Right ventricle myocardium superior (tissue), 1 donor: ENCODE results near the gene CCPG1. TPM values are rescaled to one million over a fixed set of nuclear protein-coding genes. Genes with fewer than 3 reads are reported as not detected.

Experiments used
- ATAC-seq: fragments of 200-7000 bp; cut with Tn5 transposase; one replicate; pipeline ENCODE4 v1.9.1; 2020; ENCODE audit warnings: mild to moderate bottlenecking; ENCODE audit not compliant: poor library complexity
- DNase-seq: peaks from one replicate; pipeline ENCODE4 v3.0.0-alpha.2; 2020
- intact Hi-C: fragments of 100-400 bp; cut with DNase I; formaldehyde crosslinking; loops from one replicate; pipeline ENCODE4 v1.11.2; 2022
- microRNA-seq: library from miRNA; unstranded; fragments of <30 nt; microRNA quantifications from one replicate; pipeline ENCODE4 v1.2.0, GENCODE V29; 2020
- total RNA-seq: library from RNA; stranded (reverse); fragmentation: NEBNext Ultra II Directional; extraction: Animal tissue kit (Norgen Biotek cat#: 25700); gene quantifications from one replicate; pipeline ENCODE4 v1.2.1, GENCODE V29; 2021
- donor health status: DM: no; HTN: yes; CAD: no; lungs with severe emphysema.

The CCPG1 gene
- total RNA-seq, 1 donor from 2014 or later: 75.5 TPM

- intact Hi-C loops: no loop called here
- DNase-seq: no peak
- ATAC-seq: no peak
These were observed 73.2 kb downstream of the CCPG1 start for GRCh38 chr15:55334997-55335396.

DNA sequence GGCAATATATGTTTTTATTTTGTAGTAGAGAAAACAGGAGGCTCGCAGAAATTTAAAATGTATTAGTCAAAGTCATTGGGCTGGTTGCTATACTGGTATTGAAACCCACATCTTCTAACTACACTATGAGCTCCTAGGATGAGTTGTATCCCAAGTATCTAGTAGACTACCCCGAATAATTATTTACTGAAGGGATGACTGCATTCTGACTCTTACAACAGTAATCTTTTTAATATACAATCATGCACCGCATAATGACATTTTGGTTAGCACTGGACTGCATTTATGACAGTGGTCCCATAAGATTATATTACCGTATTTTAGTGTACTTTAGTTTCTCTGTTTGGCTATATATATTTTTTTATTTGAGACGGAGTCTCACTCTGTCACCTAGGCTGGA is 73.8 kb downstream of the CCPG1 start:
- no peak for DNase-seq
- no peak for ATAC-seq
- intact Hi-C loops: no loop called here

- no peak for ATAC-seq
- intact Hi-C loops: no loop called here
- no peak for DNase-seq
These were observed 80.8 kb downstream of the CCPG1 start for GRCh38 chr15:55327387-55327786.

- ATAC-seq (no peak), DNase-seq (no peak)
- intact Hi-C loops: no loop called here
These were observed 85.7 kb downstream of the CCPG1 start for GRCh38 chr15:55322467-55322866.

DNA sequence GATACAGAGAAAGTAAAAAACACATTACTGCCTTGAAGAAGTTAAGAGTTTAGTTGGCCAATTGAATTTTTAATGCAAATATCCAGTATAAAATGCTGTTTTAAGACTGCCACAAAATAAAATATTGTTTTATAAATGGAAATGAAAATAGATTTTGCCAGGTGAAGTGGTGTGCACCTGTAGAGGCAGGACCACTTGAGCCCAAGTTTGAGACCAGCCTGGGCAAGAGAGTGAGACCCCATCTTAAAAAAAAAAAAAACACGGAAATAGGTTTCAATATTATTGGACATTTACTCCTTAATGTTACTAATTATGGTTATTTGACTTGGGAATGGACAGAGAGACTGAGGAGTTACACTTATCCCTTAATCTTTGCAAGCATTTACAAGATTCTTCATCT is 87.2 kb downstream of the CCPG1 start:
- intact Hi-C loops: no loop called here
- ATAC-seq: no peak
- no peak for DNase-seq

DNA sequence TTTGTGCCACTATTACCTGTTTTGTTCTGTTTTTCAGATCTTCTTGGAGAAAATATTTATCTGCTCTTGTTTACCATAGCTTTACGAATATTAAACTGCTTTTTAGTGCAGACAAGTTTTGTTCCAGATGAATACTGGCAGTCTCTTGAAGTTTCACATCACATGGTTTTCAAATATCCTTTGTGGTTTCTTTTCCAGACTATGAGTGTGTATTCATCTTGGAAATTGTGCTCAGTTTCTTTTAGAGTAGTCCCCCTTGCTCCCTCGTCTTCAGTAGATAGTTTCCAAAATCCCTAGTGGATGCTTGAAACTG is 88.0 kb downstream of the CCPG1 start:
- no peak for ATAC-seq
- DNase-seq: no peak
- intact Hi-C loops: no loop called here

DNA sequence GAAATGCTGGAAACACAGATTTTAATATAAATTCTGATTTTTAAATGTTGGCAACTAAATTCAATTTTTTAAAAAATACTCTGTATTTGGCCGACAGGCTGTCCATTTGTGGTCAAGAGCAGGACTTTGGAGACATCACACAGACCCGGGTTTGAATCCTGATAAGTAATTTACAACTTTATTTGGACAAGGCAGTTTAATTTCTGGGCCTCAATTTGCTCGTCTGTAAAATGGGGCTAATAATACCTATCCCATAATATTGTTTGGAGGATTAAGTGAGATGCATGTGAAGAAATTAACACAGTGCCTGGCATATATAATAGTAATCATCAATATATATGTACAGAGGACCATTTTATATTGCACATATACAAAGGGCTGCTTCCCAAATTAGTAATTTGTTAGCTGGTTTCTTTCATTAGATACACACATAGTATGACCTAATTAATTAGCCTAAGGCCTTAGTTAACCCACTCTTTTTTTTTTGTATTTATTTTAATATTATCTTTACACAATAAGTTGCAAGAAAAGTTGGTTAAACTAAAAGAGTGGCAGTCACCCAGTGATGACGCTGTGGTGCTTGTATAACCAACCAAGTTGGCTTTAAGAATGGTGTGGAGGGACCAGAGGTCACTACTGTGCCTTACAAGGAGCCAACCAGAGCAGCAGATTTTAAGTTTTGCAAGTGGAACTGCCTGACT is 88.5 kb downstream of the CCPG1 start:
- ATAC-seq: no peak
- no peak for DNase-seq
- intact Hi-C loops: no loop called here

DNA sequence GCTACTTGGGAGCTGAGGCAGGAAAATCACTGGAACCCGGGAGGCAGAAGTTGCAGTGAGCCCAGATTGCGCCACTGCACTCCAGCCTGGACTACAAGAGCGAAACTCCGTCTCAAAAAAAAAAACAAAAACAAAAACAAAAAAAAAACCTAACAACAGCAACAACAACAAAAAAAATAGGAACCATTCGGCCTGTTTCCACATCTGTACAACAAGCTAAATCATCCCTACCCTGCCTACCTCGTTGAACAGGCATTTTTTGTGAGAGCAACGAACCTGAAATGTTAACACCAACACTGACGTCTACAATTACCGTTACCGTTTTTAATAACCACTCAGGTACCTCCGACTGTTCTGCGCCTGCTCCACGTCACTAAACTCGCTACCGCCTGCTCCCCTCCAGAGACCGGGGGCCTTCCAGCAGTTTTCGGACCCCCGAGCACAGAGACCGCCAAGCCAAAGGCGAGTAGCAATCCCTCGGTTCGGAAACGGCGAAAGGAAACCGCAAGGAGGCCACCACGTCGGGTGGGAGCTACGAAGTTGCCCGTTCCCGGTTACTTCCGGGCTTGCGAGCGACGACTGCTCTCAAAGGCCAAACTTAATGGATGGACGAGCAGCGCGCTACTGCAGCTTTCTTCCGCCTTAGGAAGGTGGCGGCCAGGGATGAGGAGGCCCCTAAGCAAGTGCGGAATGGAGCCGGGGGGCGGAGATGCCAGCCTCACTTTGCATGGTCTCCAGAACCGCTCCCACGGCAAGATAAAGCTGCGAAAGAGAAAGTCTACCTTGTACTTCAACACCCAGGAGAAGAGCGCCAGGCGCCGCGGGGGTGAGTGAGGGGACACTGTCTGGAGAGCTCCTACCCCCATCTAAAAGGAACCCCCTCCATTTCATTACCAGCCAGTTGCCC is 89.3 kb downstream of the CCPG1 start, which contains the start of the genes PIGB and PIGBOS1:
Gene PIGB, plus strand, starts transcription at position 635 of the 907 bp plus-strand sequence. Its CDS starts 29 bp downstream, at position 664.
Gene PIGBOS1, minus strand, starts transcription at position 536 of the 907 bp plus-strand sequence. CDS start 1,331 bp downstream, outside the sequence.
- DNase-seq: peak; percentile 92
- intact Hi-C loops: no loop called here
- peak; percentile 99 for ATAC-seq

Small RNA genes lying within 50 kb of the gene (microRNA-seq; reads per million reads assigned to microRNA genes)
- 226 reads per million, percentile 64 among the genes with 10 or more reads in this experiment for gene MIR628

Other genes starting within 250 kb of the CCPG1 start
- gene RSL24D1, start 211.4 kb downstream of the CCPG1 start, total RNA-seq: 39.6 TPM
- gene RAB27A, start 118.5 kb downstream of the CCPG1 start, total RNA-seq: 4.8 TPM
- gene PIGBOS1, start 89.2 kb downstream of the CCPG1 start, total RNA-seq: 6.6 TPM
- 3.5 TPM for gene PIGB, start 89.1 kb downstream of the CCPG1 start, total RNA-seq
- 7.4 TPM for gene PIERCE2, start 136 bp upstream of the CCPG1 start, total RNA-seq
- 0.81 TPM for gene DNAAF4, start 99.9 kb upstream of the CCPG1 start, total RNA-seq
- 6.0 TPM for gene PYGO1, start 180.0 kb upstream of the CCPG1 start, total RNA-seq